GM19035 (cell line): ENCODE results near the gene NUTM2F.
"Not testable (repeated sequence)": the region's sequence is repeated elsewhere in the genome, so short reads cannot be mapped to it uniquely, and the experiment has no call there.

Source experiments
- ATAC-seq: cut with Tn5 transposase; IDR thresholded peaks from one replicate; pipeline ENCODE4 v1.9.1; 2021; ENCODE audit not compliant: unreplicated experiment

The NUTM2F gene

DNA sequence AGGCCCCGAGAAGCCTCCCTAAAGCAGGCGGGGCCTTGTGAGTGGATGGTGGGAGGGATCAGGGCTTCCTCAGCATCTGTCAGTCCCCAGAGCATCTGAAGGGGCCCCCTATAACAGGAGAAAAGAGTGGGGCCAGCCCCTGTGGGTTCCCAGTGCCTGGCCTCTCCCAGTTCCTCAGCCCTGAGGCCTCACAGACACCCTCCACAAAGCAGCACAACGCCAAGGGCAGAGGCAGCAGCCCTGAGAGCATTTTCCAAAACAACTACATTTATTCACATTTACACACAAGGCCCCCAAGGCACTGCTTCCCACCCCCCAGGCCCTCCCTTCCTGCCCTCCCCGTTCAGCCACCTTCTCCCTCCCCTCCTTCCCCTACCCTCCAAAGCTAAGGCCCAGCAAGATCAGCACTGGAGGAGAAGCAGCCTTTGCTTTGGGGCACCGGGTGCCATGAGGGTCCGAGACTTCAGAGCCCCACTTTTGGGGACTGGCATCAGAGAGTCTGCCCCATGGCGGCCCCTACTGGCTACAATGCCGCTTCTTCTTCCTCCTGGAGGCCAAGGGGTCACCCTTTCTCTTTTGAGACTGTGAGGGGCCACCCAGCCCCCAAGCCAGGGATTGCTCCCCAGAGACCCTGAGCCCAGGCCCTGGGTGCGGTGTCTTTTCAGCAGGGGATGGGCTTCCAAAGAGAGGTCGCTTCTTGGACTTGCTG is 10.3 kb downstream of the NUTM2F start:
- not testable (repeated sequence) for ATAC-seq

DNA sequence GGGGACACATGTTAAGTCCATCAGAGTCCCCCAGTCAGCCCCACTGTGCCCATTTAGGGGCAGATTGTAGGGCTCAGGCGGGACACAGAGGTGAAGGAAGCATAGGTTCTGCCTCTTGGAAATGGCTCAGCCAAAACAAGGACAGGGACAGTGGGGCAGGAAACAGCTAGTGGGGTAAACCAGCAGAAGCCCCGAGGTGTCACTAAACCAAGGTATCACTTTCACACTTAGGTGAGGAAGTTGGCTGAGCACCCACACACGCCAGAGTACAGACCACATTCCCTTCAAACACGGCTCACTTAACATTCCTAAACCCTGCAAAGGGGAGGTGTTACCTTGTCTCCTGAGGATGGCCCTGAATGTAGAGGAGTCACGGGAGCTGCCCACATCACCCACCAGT is 12.2 kb downstream of the NUTM2F start:
- not testable (repeated sequence) for ATAC-seq

DNA sequence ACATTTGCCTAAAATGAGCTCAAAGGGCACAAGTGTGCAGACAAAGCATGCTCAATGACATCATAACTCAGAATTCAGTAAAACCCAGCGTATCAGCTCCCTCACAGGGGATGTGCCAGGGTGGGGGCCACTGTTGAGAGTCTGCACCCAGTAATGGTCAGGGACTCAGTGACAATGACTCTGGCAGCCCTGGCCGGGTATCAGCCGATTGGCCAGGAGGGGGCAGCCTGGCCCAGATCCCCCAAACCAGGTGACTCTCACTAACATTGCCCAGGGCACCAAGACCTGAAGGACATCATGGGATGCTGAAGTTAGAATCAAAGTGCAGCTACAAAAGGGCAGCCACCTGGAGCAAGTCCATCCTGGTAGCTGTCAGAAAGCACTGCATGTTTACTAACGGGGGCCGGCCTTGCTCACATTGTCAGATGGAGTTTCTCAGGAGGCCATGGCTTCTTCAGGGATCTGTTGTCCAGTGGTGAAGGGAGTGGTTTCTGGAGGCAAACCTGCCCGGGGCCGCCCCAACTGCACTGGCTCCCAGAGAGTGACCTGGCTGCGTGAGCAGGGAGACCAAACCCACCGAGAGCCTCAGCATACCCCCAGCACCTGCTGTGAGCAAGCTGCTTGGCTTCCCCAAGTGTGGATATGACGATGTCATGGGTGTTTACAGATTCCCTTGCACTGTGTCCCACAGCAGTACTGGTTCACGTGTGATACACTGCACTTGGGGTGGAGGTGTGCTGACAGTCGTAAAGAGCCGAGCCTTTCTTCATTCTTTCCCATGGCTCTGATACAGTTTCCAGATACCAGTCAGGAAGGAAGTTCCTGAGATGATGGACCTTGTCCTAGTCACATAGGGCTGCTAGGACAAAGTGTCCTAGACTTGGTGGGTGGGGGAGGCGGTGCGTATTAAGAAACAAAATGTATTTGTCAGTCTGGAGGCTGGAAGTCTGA is 13.1 kb downstream of the NUTM2F start:
- not testable (repeated sequence) for ATAC-seq

DNA sequence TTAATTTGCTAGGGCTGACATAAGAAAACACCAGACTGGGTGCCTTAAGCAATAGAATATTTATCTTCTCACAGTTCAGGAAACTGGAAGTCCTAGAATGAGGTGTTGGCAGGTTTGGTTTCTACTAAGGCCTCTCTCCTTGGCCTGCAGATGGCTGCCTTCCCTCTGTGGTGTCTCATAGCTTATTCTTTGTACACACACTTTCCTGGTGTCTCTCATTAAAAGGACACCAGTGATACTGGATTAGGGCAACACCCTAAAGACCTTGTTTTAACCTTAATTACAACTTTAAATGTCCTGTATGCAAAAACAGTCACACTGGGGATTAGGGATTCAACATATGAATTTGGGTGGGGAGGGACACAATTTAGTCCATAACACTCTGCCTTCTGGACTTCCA is 25.1 kb downstream of the NUTM2F start:
- no peak for ATAC-seq

DNA sequence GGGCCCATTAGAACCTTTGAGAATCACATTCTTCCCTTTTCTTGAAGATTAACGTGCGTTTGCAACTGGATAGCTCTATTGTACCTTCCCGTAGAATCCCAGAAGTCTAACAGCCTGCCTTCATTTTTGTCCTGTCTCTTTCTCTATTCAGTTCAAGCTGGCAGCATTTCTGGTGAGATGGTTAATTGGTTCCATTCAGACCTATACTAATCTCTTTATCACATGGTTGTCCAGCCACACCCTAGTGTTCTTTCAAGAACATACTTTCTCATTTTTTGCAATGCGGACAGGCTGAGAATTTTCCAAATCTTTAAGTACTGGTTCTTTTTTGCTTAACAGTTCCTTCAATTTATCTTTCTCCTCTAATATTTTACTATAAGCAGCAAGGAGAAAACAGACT is 26.0 kb downstream of the NUTM2F start:
- no peak for ATAC-seq

DNA sequence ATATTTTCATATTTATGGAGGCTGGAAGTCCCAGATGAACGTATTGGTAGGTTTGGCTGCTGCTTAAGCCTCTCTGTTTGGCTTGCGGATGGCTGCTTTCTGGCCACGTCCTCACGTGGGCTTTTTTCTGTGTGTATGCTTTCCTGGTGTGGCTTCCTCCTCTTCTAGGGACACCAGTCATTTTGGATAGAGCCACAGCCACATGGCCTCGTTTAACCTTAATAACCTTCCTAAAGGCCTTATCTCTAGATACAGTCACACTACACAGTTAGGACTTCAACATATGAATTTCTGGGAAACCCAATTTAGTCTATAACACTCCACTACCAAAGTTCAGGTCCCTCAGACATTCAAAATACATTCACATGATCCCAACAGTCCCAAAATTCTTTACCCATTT is 26.9 kb downstream of the NUTM2F start:
- ATAC-seq = no peak

DNA sequence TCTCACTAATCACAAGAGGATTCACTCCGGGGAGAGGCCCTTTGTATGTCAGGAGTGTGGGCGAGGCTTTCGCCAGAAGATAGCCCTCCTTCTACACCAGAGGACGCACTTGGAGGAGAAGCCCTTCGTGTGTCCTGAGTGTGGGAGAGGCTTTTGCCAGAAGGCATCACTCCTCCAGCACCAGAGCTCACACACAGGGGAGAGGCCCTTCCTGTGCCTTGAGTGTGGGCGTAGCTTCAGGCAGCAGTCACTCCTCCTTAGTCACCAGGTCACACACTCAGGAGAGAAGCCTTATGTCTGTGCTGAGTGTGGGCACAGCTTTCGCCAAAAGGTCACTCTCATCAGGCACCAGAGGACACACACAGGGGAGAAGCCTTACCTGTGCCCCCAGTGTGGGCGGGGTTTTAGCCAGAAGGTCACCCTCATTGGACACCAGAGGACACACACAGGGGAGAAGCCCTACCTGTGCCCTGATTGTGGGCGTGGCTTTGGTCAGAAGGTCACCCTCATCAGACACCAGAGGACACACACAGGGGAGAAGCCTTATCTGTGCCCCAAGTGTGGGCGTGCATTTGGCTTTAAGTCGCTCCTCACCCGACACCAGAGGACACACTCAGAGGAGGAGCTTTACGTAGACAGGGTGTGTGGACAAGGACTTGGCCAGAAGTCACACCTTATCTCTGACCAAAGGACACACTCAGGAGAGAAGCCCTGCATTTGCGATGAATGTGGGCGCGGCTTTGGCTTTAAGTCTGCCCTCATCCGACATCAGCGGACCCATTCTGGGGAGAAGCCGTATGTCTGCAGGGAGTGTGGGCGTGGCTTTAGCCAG is 27.8 kb downstream of the NUTM2F start:
- no peak for ATAC-seq

DNA sequence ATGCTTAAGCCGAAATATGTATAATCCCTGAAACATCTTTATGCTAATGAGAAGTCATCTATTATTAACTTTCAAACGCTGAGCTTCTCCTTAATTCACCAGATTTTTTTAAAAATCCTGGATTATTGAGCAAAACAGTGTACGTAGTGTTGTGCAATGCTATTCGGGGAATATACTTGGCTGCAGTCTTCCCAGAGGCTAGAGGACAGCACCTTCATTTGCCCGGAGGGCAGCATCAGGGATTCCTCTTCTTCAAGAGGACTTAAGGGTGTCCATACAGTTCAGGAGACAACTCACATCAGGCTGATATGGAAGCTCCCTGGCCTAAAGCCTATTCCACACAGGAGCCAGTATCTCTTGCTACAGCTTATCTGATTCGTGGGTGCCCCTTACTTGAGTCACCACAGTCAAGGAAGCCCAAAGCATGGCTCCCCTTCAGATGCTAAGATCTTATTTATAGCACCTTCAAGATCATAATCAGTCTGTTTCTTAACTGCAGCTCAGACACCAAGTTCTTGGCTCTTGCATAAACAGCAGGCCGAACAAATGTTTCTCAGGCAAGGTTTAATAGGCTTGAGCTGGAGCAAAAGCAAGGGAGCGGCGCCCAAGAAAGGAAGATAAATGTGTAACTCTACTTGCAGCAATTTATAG is 29.4 kb downstream of the NUTM2F start:
- no peak for ATAC-seq

DNA sequence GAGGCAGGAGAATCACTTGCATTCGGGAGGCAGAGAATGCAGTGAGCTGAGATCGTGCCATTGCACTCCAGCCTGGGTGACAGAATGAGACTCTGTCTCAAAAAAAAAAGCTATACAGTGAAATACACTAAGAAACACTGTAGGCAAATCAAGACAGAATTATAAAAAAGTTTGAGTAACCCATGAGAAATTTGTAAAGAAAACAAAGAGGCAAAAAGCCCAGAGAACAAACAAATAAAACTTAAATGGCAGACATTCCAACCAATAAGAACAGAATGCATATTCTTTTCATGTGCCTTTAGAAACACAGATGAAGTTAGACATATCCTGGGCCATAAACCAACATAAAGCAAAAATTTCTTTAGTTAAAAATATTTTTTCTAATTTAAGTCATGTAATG is 38.8 kb downstream of the NUTM2F start:
- ATAC-seq = no peak

DNA sequence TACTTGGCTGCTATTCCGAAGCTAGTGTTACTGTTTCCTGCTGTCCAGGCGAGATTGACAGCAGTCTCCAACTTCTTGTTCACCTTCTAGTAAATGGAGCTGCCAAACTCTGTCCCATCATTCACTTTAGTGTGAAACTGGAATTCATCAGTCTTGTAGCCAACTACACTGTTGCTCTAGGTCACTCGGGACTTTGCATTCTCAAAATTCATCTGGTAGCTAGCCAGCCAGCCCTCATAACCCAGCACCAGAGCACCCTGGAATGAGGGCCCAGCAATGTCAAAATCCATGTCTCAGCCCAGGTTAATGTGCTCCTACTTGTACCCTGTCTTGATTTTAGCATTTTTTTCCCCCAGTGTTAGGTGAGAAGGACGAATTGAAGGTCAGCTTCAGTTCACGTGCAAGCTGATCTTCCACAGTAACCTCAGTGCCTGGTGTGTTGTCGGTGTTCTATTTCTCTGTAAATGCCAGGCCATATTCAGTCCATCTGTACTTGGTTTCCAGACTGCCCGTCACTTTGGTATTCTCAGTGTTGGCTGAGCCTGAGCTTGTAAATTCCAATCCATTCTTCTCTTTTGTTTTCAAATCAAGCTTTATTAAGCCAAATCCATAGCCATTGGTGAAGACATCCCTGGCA is 40.4 kb downstream of the NUTM2F start:
- no peak for ATAC-seq

DNA sequence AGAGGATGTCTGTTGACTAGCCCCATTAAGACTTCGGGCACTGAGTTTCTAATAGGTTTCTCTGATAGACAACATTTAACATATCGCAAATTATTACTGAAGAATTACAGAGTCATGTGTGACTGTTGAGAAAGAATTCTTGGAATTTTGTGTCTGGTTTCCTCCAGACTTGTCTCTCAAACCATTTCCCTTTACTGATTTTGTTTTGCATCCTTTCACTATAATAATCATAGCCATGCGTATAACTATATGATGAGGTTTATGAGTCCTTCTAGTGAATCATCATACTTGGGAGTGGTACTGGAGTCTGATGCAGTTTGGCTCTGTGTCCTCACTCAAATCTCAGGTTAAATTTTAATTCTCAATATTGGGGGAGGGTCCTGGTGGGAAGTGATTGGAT is 42.3 kb downstream of the NUTM2F start:
- ATAC-seq = no peak

DNA sequence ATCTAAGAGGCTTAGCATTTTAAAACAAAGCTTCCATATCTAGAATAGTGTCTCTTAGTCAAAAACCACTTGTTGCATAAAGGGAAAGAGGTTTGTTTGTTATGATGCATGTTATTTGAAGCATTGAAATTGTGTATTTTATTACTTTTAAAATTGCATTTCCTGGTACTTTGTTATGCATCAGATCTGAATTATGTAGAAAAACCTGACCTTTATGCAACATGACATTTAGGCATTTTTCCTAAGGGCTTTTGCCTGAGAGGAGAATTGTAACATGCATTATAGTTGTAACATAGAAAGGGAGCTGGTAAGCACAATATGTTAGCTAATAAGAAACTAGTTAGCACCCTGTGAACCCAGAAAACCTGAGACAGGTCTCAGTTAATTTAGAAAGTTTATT is 47.3 kb downstream of the NUTM2F start:
- ATAC-seq = no peak

DNA sequence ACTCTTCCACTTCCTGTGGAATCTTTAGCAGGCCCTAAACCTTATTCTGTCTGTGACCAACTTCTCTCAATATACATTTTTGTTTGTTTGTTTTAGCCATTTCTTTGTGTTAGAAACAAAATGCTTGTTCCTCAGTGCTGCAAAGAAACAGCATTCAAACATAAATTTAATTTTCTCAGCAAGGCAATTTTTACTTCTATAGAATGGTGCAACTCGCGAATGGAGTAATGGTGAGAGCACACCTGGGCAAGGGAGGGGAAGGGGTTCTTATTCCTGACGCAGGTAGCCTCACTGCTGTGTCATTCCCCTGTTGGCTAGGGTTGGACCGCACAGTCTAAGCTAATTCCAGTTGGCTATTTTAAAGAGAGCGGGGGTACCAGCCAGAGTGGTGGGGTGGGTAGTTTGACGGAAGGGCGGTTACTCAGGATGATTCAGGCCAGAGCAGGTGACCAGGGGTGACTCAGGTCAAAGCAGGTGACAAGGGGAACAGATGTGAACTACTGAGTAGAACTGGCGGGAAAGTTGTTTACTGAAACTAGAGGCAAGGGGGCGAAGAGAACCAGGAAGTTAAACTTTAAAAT is 47.9 kb downstream of the NUTM2F start:
- no peak for ATAC-seq

DNA sequence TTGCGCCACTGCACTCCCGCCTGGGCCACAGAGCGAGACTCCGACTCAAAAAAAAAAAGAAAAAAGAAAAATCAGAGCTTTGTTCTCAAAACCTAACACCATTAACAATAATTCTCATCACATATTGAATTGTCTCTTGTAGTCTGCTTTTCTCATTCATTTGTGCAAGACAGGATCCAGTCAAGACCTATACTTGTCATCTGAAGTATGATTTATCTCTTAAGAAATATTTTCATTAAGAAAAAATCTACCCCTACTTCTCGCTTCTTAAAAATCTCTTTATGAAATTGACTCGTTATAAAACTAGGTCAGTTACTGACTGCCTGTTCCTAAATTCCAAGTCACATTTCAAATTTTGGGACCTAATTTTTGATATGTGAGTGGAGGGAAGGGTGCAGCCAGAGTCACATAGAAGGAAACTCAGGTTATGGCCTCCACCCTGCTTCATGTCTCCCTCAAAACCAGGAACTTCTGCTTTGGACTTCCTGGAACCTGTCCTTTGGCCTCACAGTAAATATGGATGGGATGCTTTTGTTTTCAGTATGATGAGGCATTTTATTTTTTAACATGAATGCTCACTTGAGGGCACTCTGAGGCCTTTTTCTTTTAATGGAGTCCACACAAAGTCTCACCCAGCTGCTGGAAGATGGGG is 50.4 kb downstream of the NUTM2F start:
- no peak for ATAC-seq

DNA sequence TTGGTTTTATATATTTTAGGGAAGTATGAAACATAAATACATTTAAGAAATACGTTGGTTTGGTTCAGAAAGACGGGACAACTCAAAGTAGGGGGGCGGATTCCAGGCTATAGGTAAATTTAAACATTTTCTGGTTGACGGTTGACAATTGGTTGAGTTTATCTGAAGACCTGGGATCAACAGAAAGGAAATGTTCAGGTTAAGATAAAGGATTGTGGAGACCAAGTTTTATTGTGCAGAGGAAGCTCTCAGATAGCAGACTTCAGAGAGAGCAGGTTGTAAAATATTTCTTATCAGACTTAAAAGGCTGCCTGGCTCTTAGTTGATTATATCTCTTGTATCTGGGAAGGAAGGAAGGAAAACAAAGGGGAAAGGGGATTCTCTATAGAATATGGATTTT is 51.4 kb downstream of the NUTM2F start:
- not testable (repeated sequence) for ATAC-seq

DNA sequence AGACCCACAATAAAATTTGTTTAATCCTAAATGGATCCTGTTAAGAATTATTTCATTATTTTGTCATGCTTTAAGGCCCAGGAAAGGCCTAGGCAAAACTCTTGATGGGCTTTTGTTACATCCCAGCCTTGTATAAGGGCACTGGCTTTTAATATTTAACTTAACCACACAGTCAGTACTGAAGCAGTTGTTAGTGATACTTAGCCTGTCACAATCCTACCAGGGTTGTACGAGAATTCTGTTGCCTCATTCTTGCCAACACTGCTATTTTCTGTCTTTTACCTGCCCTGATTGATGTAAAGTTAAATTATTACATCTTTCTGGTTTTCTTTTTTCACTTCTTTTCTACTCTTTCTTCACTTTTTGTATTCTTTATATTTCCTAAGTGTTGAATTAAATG is 58.4 kb downstream of the NUTM2F start:
- ATAC-seq = no peak

DNA sequence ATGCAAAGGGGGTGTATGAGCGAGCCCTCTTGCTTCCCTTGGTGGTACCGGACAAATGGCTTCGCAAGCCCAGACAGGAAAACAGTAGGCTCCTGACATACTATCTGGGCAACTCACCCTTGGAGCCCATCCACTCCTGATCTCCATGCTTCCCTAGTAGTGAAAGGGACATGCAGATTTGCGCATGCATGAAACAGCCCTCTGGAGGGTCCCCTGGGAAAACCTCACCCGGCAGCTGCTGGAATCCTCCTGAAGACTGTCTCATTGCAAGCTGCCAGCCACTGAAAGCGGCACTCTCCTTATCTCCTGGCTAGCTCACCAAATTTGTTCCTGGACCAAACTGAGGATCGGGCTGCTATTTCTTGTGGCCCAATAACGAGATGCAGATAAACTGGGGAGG is 59.2 kb downstream of the NUTM2F start:
- no peak for ATAC-seq
